Measurements from ENCODE around the gene PHF11. TPM values are rescaled to one million over a fixed set of nuclear protein-coding genes. Genes with fewer than 3 reads are reported as not detected.

Gene PHF11
- polyA plus RNA-seq, 3 donors: 63.4 to 68.8 (median 68.4) TPM

- H3K79me2 ChIP-seq (ENCODE audit: insufficient read depth, low read length): no peaks in the 10 kb centered on the region
- intact Hi-C loops (cut with micrococcal nuclease): no loop called here
- no peak for DNase-seq
- no peak overlapping the region for H3K4me2 ChIP-seq (replicated peaks; ENCODE audit: extremely low read depth, low read length, poor library complexity, severe bottlenecking)
- no peak overlapping the region for H3K27ac Mint-ChIP-seq
- no peaks in the 10 kb centered on the region for H3K9me3 Mint-ChIP-seq
- peaks cover 5% of the 10 kb centered on the region for H3K4me1 Mint-ChIP-seq
- no peak overlapping the region for H2AFZ ChIP-seq (ENCODE audit: insufficient read depth, low read depth, low read length, poor library complexity, severe bottlenecking)
- H3K9ac ChIP-seq (ENCODE audit: insufficient read depth, low read length, poor library complexity, severe bottlenecking): no peak overlapping the region
- no peak overlapping the region for H3K27ac ChIP-seq (ENCODE audit: low read depth in 1 of 2, low read length in 2 of 2)
- H3K4me3 Mint-ChIP-seq: no peak overlapping the region
- H3K36me3 ChIP-seq (replicated peaks in 1 of 2; ENCODE audit: control insufficient read depth in 1 of 2, insufficient read depth in 2 of 2, low read length in 2 of 2): peaks cover 36 to 82% of the 10 kb centered on the region in 2 donors
- peaks cover 59 to 80% of the 10 kb centered on the region in 2 donors for H3K36me3 Mint-ChIP-seq
- no peaks in the 10 kb centered on the region for H3K27me3 ChIP-seq (ENCODE audit: control insufficient read depth in 2 of 2, insufficient read depth in 2 of 2, low read length in 2 of 2)
- no peaks in the 10 kb centered on the region for H4K20me1 ChIP-seq (ENCODE audit: insufficient read depth, low read length)
- 100% methylated on average over 4 of the region's 4 CpGs for WGBS (ENCODE audit: insufficient coverage)
- no peaks in the 10 kb centered on the region for H3K9me3 ChIP-seq (replicated peaks in 1 of 2; ENCODE audit: control insufficient read depth in 1 of 2, insufficient read depth in 1 of 2, low read length in 2 of 2)
- H3K4me3 ChIP-seq (replicated peaks in 1 of 3; ENCODE audit: low read depth in 2 of 3, low read length in 3 of 3): no peak overlapping the region
- H3K4me1 ChIP-seq (ENCODE audit: control insufficient read depth in 1 of 2, insufficient read depth in 2 of 2, low read length in 2 of 2): peaks cover 0 to 3% of the 10 kb centered on the region in 2 donors
- no peaks in the 10 kb centered on the region for H3K27me3 Mint-ChIP-seq (ENCODE audit: low read depth in 3 of 3)
- TF ChIP-seq CTCF (IDR thresholded peaks at IDR 0.05): no peak
Observed at GRCh38 chr13:49545661-49546060, 49.9 kb downstream of the PHF11 start.

- H3K4me3 ChIP-seq (replicated peaks in 1 of 3; ENCODE audit: low read depth in 2 of 3, low read length in 3 of 3): no peak overlapping the region
- no peaks in the 10 kb centered on the region for H4K20me1 ChIP-seq (ENCODE audit: insufficient read depth, low read length)
- no peak for TF ChIP-seq CTCF (IDR thresholded peaks at IDR 0.05)
- Mint-ChIP-seq H3K27ac (no peak overlapping the region), H3K9me3 (no peaks in the 10 kb centered on the region), H3K27me3 (ENCODE audit: low read depth in 3 of 3) (no peaks in the 10 kb centered on the region), H3K4me3 (no peak overlapping the region), H3K36me3 (peaks cover 59 to 75% of the 10 kb centered on the region in 2 donors), H3K4me1 (peaks cover 8% of the 10 kb centered on the region)
- peaks cover 6 to 10% of the 10 kb centered on the region in 2 donors for H3K4me1 ChIP-seq (ENCODE audit: control insufficient read depth in 1 of 2, insufficient read depth in 2 of 2, low read length in 2 of 2)
- WGBS (ENCODE audit: insufficient coverage): 93% methylated on average over 3 of the region's 9 CpGs
- intact Hi-C loops (cut with micrococcal nuclease): no loop called here
- no peak overlapping the region for H2AFZ ChIP-seq (ENCODE audit: insufficient read depth, low read depth, low read length, poor library complexity, severe bottlenecking)
- no peaks in the 10 kb centered on the region for H3K79me2 ChIP-seq (ENCODE audit: insufficient read depth, low read length)
- no peaks in the 10 kb centered on the region for H3K9me3 ChIP-seq (replicated peaks in 1 of 2; ENCODE audit: control insufficient read depth in 1 of 2, insufficient read depth in 1 of 2, low read length in 2 of 2)
- DNase-seq: no peak
- no peaks in the 10 kb centered on the region for H3K27me3 ChIP-seq (ENCODE audit: control insufficient read depth in 2 of 2, insufficient read depth in 2 of 2, low read length in 2 of 2)
- no peak overlapping the region for H3K27ac ChIP-seq (ENCODE audit: low read depth in 1 of 2, low read length in 2 of 2)
- no peak overlapping the region for H3K4me2 ChIP-seq (replicated peaks; ENCODE audit: extremely low read depth, low read length, poor library complexity, severe bottlenecking)
- peaks cover 36 to 73% of the 10 kb centered on the region in 2 donors for H3K36me3 ChIP-seq (replicated peaks in 1 of 2; ENCODE audit: control insufficient read depth in 1 of 2, insufficient read depth in 2 of 2, low read length in 2 of 2)
- H3K9ac ChIP-seq (ENCODE audit: insufficient read depth, low read length, poor library complexity, severe bottlenecking): no peak overlapping the region
Observed at GRCh38 chr13:49546561-49546960, 50.8 kb downstream of the PHF11 start.

Data from CD14-positive monocyte (primary cell).